Measurements from ENCODE around the gene CD200R1. TPM values are rescaled to one million over a fixed set of nuclear protein-coding genes. Genes with fewer than 3 reads are reported as not detected.

CD200R1 gene, protein sequence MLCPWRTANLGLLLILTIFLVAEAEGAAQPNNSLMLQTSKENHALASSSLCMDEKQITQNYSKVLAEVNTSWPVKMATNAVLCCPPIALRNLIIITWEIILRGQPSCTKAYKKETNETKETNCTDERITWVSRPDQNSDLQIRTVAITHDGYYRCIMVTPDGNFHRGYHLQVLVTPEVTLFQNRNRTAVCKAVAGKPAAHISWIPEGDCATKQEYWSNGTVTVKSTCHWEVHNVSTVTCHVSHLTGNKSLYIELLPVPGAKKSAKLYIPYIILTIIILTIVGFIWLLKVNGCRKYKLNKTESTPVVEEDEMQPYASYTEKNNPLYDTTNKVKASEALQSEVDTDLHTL
- 0.36 and 0.67 TPM in 2 replicates for total RNA-seq (2014; rRNA removed; shearing (Covaris generic); ENCODE audit: low replicate concordance)

GRCh38 chr3:112974894-112975293, at the start of gene CD200R1:
Gene CD200R1, minus strand, starts transcription at chr3:112975103. Its CDS starts 246 bp downstream, at chr3:112974857.
- Histone ChIP-seq H3K4me3 (no peak within 1 kb of the TSS), H3K9me3 (no peaks in the 10 kb centered on the region), H3K36me3 (no peaks in the 10 kb centered on the region), H3K27me3 (no peaks in the 10 kb centered on the region)
- DNase-seq = no peak

GRCh38 chr3:113021471-113021870, 46.6 kb upstream of the CD200R1 start:
- H3K27me3 ChIP-seq = no peaks in the 10 kb centered on the region
- no peak for DNase-seq

DNA sequence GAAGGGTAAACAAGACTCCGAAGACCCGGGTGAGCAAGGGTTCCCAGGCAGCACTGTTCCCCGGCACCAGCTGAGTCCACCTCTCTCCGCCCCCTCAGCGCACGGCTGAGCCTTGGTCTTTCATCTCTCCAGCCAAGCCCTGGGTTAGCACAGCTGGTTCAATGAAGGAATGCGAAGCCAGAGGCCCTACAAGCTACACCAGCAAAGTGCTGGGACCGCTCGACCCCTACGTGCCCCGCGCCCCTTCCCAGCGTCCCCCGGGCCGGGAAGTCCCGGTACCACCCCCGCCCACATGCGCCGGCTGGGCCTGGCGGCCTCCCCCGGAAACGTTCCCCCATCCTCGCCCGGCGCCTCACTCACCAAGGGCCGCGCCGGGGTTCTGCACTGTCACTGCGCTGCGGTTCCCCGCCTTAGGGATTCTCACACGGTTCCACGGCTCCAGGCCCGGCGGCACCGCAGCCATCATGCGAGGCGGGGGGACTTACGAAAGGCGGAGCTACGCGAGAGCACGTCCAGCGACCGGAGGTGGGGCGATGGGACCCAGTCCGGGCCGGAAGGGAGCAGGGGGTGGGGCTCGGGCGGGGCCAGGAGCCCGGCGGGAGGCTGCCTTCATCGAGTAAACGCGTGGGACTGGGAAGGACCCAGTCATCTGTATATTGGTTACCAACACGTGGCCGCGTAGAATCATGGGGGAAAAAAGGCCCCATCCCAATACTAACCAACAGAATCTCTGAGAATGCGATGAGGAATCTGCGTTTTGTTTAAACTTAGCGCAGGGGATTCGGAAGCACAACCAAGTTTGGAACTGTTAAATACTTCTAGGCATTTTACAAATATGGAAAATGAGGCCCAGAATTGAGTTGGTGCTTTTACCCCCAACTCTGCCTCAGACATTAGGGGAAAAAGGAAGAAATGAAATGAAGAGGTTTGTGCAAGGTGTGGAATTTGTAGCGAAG, 44.6 kb upstream of the CD200R1 start:
- peak; percentile 97 for DNase-seq
- Histone ChIP-seq H3K27me3 (no peaks in the 10 kb centered on the region), H3K36me3 (peaks cover 35% of the 10 kb centered on the region), H3K9me3 (no peaks in the 10 kb centered on the region), H3K4me3 (peak overlapping the region; percentile 80)

More at GRCh38 chr3:113021471-113021870, 46.6 kb upstream of the CD200R1 start:
- Histone ChIP-seq H3K4me3 (no peak overlapping the region), H3K36me3 (peaks cover 16% of the 10 kb centered on the region), H3K9me3 (no peaks in the 10 kb centered on the region)

DNA sequence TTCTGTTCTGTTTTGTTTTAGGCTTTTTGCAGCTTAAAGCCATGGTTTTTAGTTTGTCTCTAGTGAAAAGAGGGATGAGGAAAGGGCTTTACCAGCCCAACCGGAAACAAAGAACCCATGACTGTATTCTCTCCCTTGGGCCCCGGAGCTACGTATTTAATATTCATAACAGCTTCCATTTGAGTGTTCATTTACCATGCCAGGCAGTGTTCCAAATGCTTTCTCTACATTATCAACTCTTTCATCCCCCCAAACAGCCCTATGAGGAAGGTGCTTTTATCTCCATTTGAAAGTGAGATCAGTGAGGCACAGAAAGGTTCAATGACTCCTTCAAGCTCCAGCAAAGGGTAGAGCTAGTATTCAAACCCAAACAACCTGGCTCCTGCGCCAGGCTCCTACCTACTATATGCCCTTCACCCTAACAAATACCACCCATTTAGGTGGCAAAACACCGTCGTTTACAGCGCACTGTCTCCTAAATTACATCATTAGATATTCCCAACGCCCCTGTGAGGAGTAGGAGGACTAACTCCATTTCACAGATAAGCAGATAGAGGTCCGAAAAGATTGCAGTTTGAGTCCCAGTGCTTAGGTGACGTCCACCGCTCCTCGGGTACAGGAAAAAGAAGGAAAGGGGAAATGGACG, 43.8 kb upstream of the CD200R1 start:
- DNase-seq = no peak
- H3K4me3 ChIP-seq = peak overlapping the region; percentile 80
- peaks cover 41% of the 10 kb centered on the region for H3K36me3 ChIP-seq
- H3K27me3 ChIP-seq = no peaks in the 10 kb centered on the region
- H3K9me3 ChIP-seq = no peaks in the 10 kb centered on the region

- Histone ChIP-seq H3K4me3 (no peak overlapping the region), H3K27me3 (no peaks in the 10 kb centered on the region), H3K9me3 (no peaks in the 10 kb centered on the region), H3K36me3 (peaks cover 85% of the 10 kb centered on the region)
- no peak for DNase-seq
These were observed 38.7 kb upstream of the CD200R1 start for GRCh38 chr3:113013593-113013992.

DNA sequence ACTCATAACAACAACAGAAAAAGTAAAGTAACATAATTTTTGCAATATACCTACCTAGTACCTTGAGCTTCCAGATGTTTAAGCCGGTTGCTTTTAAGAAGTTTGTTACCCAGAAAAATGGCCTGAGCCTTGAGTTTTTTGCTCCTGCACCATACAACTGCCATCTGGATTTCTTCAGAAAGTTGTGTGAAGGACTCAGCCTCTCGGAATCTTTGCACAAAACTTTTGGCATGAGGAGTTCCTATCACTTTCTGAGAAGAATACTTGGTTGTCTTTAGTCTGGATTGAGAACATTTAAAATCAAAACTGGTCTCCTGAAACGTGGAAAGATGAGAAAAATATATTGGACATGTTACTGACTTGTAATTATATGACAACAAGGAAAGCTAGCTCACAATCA, 33.2 kb upstream of the CD200R1 start:
- no peak overlapping the region for H3K4me3 ChIP-seq
- H3K9me3 ChIP-seq = no peaks in the 10 kb centered on the region
- DNase-seq = no peak
- H3K27me3 ChIP-seq = no peaks in the 10 kb centered on the region
- H3K36me3 ChIP-seq = peaks cover 93% of the 10 kb centered on the region

GRCh38 chr3:113006359-113007056, 31.6 kb upstream of the CD200R1 start:
- Histone ChIP-seq H3K9me3 (no peaks in the 10 kb centered on the region), H3K36me3 (peaks cover 92% of the 10 kb centered on the region), H3K4me3 (no peak overlapping the region), H3K27me3 (no peaks in the 10 kb centered on the region)
- no peak for DNase-seq

- H3K36me3 ChIP-seq = peaks cover 92% of the 10 kb centered on the region
- DNase-seq = no peak
- H3K27me3 ChIP-seq = no peaks in the 10 kb centered on the region
- no peak overlapping the region for H3K4me3 ChIP-seq
- H3K9me3 ChIP-seq = no peaks in the 10 kb centered on the region
These were observed 30.7 kb upstream of the CD200R1 start for GRCh38 chr3:113005611-113006010.

DNA sequence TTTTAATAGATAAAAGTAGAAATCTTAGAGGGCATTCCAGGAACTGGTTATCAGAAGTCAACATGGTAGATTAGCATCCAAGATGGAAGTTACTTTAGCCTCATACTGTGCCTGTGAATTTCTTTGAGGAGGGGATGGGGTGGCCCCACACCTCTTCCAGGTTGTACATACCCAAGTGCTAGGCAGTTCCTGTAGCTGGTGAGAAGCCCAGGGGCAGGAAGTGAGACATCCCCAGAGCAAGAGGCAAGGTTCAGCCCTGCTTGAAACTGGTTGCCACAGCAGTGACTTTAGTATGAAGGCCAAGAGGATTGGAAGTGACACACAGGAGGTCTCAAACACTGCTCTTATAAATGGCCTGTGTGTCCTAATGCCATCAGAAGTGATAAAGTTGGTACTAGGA, 27.8 kb upstream of the CD200R1 start:
- Histone ChIP-seq H3K9me3 (no peaks in the 10 kb centered on the region), H3K36me3 (peaks cover 92% of the 10 kb centered on the region), H3K4me3 (no peak overlapping the region), H3K27me3 (no peaks in the 10 kb centered on the region)
- DNase-seq = no peak

DNA sequence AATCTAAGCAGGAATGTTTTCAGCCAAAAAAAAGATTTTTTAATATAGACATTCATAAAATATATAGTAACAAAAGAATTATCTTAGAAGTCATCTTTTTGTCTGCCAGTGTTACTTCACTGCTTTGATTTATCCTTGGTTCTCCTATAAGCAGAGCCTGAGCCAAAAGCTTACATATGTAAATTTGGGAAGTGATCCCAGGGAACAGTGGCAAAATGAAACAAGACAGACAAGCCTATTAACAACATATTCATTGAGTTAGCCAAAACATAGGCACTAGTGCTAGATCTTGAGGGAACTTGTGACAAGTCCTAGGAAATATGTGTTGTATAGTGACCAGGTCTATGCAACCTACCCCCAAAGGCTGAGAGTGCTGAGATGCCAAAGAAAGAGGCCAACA, 27.1 kb upstream of the CD200R1 start:
- Histone ChIP-seq H3K36me3 (peaks cover 92% of the 10 kb centered on the region), H3K27me3 (no peaks in the 10 kb centered on the region), H3K9me3 (no peaks in the 10 kb centered on the region), H3K4me3 (no peak overlapping the region)
- no peak for DNase-seq

DNA sequence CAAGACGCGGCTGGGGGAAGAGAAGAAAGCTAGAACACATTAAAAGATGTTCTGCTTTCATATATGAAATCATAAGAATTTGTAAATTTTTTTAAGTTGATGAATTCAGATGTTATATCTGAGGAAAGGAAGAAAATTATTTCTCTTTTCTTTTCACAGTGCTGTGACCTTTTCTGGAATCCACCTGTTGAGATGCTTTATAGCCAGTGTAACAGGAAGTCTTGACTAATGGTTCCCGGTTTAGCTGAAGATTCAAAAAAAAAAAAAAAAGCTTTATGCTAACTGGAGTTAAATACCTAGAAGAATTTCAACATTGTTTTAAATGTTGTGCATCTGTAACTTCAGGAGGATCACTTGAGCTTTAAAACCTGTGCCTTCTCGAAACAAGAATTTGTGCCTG, 25.8 kb upstream of the CD200R1 start:
- H3K36me3 ChIP-seq = peaks cover 85% of the 10 kb centered on the region
- H3K27me3 ChIP-seq = no peaks in the 10 kb centered on the region

GRCh38 chr3:112995800-112996199, 20.9 kb upstream of the CD200R1 start:
- Histone ChIP-seq H3K27me3 (no peaks in the 10 kb centered on the region), H3K36me3 (peaks cover 51% of the 10 kb centered on the region), H3K9me3 (no peaks in the 10 kb centered on the region), H3K4me3 (no peak overlapping the region)
- DNase-seq = no peak

More for the DNA sequence above, 25.8 kb upstream of the CD200R1 start:
- Histone ChIP-seq H3K9me3 (no peaks in the 10 kb centered on the region), H3K4me3 (no peak overlapping the region)
- DNase-seq = no peak

DNA sequence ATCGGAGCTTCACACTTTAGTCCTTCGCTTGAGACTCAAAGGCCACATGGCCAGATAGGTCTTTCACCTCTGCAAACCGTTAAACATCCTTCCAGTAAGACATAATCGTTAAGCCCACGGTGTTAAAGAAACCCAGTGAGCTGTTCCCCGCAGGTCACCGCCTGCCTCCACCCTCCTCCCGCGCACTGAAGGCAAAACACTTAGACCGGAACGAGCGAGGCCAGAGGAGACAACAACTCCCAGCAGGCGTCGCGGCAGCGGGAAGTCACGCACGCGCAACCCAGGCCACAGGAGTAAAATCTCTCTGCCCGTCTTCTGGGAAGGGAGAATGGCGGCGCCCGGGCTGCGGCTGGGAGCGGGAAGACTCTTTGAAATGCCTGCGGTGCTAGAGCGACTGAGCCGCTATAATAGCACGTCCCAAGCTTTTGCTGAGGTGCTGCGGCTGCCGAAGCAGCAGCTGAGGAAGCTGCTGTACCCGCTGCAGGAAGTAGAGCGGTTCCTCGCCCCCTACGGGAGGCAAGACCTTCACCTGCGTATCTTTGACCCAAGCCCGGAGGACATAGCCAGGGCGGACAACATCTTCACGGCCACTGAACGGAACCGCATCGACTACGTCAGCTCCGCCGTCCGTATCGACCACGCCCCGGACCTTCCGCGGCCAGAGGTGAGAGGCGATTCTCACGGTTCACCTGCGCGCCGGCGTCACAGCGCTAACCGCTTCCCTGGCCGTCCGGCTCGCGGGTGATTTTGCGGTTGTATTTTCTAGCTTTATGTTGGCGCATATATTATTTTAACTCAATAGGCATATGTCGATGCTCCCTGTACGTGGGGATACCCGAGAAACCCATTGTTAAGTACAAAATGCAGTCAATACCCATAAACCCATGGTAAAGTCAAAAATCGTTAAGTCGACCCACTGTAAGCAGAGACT, 16.0 kb upstream of the CD200R1 start, which contains the start of gene GTPBP8:
Gene GTPBP8 (plus strand): TSS at position 313 of the 931 bp plus-strand sequence. CDS start 16 bp downstream, at position 329.
- peak; percentile 94 for DNase-seq
- Histone ChIP-seq H3K9me3 (no peaks in the 10 kb centered on the region), H3K27me3 (no peaks in the 10 kb centered on the region), H3K4me3 (peak within 1 kb of the TSS; percentile 85), H3K36me3 (peaks cover 17% of the 10 kb centered on the region)

DNA sequence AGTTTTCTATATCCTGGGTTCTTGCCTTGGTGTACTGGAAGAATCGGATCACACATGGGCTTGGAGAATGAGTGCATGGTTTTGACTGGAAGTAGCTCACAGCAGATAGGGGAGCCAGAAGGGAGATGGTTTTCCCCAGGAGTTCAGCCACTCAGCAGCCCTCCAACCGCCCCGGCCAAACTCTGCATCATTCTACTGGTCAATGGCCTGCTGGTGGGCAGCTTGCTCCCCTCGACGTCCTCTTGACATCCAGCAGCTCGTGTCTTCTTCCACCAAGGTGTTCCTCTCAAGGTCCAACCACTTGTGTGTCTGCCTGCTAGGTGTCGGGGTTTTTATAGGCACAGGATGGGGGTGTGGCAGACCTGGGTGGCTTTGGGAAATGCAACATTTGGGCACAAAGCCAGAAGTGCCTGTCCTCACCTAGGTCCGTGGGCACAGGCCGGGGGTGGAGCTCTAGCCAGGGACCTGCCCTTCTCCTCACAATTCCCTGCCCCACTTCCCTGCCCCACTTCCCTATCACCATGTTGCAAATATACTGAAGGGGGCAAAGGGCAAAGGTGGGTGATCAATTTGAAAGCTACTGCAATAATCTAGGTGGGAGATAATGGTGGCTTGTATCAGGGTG, 12.9 kb upstream of the CD200R1 start:
- no peaks in the 10 kb centered on the region; the same call in 1 of the 2 replicates for H3K36me3 ChIP-seq
- no peak for DNase-seq
- no peaks in the 10 kb centered on the region for H3K9me3 ChIP-seq
- no peaks in the 10 kb centered on the region for H3K27me3 ChIP-seq
- no peak overlapping the region for H3K4me3 ChIP-seq

- Histone ChIP-seq H3K9me3 (no peaks in the 10 kb centered on the region), H3K4me3 (no peak overlapping the region), H3K27me3 (no peaks in the 10 kb centered on the region), H3K36me3 (no peaks in the 10 kb centered on the region)
- DNase-seq = peak; percentile 17
These were observed 9.6 kb upstream of the CD200R1 start for GRCh38 chr3:112984485-112984884.
